Diencephalon (tissue), 1 donor: Measurements from ENCODE around the gene TMEM165. TPM values are rescaled to one million over a fixed set of nuclear protein-coding genes. Genes with fewer than 3 reads are reported as not detected.

ENCODE experiments used
- small RNA-seq: library from RNA; depleted of rRNA; stranded (forward); fragments of <200 nt; gene quantifications from one replicate; pipeline ENCODE3, GENCODE V24; 2014
- total RNA-seq: library from RNA; depleted of rRNA; stranded (reverse); fragments of >200 nt; gene quantifications from one replicate; pipeline ENCODE4 v1.2.3, GENCODE V29; 2014

Gene TMEM165
- 99.0 TPM for total RNA-seq

GRCh38 chr4:55395529-55396307 lies at the start of gene TMEM165:
TSS of gene TMEM165 (plus strand) at chr4:55395957. CDS start at chr4:55396190, 233 bp downstream.

GRCh38 chr4:55345980-55346850 lies 49.5 kb upstream of the TMEM165 start, which contains the start of gene SRD5A3:
TSS of gene SRD5A3 (plus strand) at chr4:55346242. CDS start at chr4:55346337, 95 bp downstream.

Small RNA genes within 50 kb of the gene (small RNA-seq; reads per million reads assigned to genes)
- gene RF00019, result not detected

Other genes with a start within 250 kb of the TMEM165 start
- 8.5 TPM for gene SRD5A3, start 49.7 kb upstream of the TMEM165 start, total RNA-seq
- 37.1 TPM for gene CLOCK, start 151.0 kb downstream of the TMEM165 start, total RNA-seq
- gene PDCL2, start 196.3 kb downstream of the TMEM165 start, total RNA-seq, result not detected
- 4.2 TPM for gene NMU, start 240.3 kb downstream of the TMEM165 start, total RNA-seq